ENCODE data around the gene PALLD.

Gene PALLD

DNA sequence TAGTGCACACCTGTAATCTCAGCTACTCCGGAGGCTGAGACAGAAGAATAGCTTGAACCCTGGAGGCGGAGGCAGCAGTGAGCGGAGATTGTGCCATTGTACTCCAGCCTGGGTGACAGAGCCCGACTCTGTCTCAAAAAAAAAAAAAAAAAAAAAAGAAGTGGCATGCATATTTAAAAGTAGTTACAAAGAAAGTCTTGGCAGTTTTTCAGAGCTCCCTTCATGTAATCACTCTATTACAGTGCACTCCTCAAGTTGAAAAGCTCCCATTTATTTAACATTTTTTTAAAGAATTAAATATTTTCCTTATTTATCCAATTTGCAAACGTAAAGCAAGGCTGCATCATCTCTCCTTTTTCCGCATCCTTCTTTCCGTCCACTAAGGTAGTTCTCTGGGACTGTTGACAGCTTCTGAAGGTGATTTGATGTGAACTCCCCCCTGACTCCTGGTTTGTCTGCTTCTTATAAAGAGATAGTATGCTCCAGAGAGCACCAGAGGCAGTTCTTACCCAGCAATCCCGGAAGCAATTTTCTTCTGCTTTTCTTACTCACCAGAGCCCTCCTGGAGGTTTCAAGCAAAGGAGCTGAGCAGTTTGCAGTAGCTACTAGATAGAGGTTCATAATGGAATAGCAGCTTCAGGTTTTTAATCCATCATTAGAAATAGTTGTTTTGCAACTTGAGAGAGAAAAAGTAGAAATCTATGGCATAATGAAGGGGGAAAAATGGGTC lies 151.0 kb downstream of the PALLD start:
- no peak for DNase-seq (ENCODE audit: low spot score)

GRCh38 chr4:168648494-168648893 lies 151.6 kb downstream of the PALLD start:
- DNase-seq (ENCODE audit: low spot score), result no peak

DNA sequence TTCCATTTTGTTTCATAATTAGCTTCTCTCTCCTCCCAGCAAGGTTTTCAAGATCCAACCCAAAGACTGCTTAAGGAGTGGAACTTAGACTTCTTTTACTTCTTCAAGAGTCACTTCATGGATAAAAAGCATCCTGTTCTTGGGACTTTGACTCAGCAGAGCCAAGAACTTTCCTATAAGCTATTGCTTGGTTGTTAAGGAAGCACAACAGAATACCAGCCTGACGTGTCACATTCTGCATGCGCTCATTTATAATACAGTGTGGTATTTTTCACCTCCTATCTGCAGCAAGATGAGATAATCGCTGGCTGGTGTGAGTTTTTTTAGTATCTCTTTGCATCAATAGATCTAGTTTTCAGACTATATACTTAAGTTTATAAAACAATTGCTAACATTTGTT lies 152.1 kb downstream of the PALLD start:
- no peak for DNase-seq (ENCODE audit: low spot score)

DNA sequence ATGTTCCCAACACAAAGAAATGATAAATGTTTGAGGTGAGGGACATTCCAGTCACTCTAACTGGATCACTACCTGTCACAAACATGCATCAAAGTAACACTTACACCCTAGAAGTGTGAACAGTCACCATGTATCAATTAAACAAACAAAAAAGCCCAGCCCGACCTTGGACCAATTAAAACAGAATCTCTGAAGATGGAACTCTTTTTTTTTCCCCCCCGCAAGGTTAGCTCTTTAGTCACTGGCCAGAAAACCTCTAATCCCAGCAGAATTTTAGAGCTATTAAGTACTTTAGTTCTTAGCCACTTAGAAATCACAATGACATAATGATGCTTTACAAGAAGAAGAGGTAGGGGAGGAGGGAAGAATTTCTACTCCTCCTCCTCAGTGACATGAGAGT lies 154.5 kb downstream of the PALLD start:
- no peak for DNase-seq (ENCODE audit: low spot score)

GRCh38 chr4:168651864-168652263 lies 155.0 kb downstream of the PALLD start:
- DNase-seq (ENCODE audit: low spot score), result no peak

- DNase-seq (ENCODE audit: low spot score), result no peak
These were observed 155.9 kb downstream of the PALLD start for GRCh38 chr4:168652755-168653154.

DNA sequence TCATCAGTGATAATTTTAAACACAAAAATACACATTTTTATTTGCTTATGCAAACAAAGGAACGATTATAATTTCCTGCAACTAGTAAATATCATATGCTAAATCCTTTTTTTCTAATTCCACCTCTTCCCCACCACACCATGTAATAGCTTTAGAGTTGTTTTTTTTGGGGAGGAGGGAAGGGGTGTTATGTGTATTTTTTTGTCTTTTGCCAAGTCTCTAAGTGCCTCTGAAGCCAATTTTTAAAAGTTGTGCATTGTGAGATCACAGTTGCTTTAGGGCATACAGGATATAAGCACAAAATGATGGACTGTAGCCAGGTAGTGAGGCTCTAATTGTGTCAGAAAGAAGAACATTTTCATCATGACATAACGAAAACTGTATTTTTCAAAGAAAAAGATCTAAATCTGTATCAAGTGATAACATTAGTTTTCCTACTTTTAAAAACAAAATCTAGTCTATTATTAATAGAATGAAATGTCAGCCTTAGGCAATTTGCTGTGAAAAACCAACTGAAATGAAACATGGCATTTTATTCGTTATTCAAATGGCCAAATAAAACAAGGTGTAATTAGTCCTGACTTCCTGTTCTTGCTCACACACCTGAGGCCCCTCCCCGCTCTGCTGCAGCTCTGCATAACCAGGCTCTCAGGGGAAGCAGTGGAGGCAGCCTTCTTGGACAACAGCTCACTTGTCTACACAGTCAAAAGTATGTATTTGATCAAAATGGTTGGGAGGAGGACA lies 157.4 kb downstream of the PALLD start:
- DNase-seq (ENCODE audit: low spot score), result no peak

DNA sequence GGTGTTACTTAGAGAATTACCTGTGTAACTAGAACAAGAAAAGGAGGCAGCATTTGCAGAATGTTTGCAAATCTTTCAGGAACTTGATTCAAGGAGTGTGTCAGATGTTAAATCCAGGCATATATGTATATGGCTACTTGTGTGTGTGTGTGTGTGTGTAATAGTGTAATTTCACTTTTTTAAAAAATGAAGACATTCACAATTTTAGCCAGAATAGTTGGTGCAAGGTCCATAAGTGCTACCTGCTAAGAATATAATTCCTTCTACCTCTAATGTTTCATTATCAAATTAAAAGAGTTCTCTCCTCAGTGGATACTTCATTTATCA lies 158.0 kb downstream of the PALLD start:
- no peak for DNase-seq (ENCODE audit: low spot score)

GRCh38 chr4:168655182-168655581 lies 158.3 kb downstream of the PALLD start:
- DNase-seq (ENCODE audit: low spot score), result no peak

DNA sequence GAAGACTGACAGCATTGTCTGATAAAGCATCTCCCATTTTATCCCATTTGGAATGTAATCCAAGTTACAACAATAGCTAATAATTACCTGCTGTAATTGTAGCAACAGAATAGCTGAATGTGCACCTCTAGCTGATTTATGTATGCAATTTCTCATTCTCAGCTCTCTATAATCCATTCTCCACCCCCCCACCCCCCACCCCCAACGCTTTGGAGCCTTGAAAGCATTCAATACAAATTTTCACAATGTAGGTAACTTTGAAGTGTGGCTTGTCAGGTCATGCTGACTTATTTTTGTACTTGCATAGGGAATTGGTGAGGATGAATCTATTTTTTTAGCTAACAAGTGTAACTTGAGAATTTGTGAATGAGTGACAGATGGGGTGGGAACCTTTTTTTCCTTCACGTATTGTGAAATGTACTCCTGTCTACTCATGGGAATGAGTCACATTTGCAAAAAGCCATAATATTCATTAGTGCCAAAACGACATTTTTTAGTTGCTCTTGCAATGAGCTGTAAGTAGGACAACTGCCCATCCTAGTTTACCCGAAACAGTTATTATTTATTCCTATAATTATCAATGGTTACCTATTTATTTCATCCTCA lies 159.3 kb downstream of the PALLD start:
- no peak for DNase-seq (ENCODE audit: low spot score)

DNA sequence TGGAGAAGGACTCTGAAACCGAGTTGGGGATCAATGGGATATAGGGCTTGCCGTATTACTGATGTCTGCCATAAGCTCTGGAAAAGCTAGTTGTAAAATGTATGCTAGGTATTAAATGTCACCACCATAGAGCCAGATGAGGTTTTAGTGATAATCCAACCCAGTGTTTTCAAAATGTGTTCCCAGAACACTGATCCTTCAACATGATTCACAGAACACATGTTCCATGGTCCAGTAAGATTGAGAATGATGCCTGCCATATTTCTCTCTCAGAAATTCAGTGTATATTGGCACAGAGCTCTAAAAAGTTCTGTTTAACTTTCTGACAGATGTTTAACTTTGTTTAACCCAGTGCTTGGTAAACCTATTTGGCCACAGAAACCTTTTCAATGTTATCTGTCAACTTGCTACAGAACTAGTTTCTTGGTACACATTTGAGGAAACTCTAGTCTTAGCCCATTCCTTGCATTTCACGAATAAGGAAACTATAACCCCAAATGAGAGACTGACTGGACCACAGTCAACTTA lies 160.2 kb downstream of the PALLD start:
- no peak for DNase-seq (ENCODE audit: low spot score)

DNA sequence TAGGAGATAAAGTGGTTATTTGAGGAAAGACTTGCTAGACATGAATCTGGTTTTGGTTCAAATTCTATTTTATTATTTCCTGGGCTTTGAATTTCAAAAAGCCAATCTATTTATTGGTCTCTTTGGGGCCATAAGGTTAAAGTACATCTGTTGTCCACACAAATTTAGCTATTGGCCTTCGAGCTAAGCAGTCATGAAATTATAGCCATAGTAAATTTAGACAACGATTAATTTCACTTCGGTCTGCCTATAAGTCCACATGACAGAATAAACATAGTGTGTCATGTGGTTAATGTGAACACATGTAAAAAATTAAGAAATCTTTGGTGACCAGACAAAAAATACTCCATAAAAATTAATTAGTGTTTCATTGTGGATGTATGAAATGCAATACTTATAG lies 161.9 kb downstream of the PALLD start:
- no peak for DNase-seq (ENCODE audit: low spot score)

GRCh38 chr4:168659741-168660465 lies 163.1 kb downstream of the PALLD start:
- DNase-seq (ENCODE audit: low spot score), result no peak

DNA sequence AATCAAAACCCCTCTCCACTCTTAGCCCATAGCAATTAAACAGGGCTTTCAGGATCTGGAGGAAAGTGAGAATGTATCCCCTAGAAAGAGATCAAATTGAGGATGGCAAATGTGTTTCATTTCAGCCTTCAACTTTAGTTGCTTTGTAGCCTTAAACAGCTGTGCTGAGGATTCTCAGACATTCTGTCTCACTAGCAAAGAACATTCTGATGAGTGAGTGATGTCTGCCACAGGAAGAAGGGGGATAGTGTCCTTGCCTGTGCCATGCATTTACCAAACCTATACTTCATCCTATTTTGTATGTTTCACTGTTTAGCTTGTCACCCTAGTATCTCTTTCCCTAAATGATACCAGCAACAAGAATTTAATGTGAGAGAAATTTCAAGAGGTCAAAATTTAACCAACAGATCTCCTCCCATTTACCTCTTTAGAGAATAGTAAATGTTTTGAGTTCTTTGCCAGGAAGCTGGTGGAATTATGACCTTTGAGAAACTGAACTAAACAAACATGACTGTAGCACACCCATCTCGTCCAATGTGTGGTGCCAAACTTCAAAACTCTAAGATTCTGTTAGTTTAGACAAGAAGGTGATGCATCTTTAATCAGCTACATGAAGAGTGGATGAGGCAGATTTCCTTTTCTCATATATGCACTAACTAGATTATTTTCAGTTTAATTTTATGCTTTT lies 165.6 kb downstream of the PALLD start:
- no peak for DNase-seq (ENCODE audit: low spot score)

GRCh38 chr4:168664242-168664891 lies 167.5 kb downstream of the PALLD start:
- DNase-seq (ENCODE audit: low spot score), result no peak

DNA sequence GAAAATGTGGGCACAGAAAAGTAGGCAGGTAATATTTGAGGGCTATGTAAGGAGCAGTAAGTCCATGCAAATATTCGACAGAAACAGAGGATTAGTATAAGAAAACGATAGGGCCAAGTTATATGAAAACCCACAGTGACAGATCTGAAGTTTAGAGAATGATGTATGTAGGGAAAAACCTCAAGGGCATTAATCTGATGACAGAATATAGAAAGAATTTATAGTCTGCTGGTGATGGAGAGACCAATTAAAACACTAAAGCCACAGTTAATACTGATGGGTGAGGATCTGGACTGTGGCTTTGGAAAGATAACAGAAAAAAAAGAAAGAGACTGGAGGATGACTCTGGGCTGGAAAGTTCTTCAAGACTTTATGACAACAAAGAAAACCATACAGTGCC lies 169.7 kb downstream of the PALLD start:
- no peak for DNase-seq (ENCODE audit: low spot score)

DNA sequence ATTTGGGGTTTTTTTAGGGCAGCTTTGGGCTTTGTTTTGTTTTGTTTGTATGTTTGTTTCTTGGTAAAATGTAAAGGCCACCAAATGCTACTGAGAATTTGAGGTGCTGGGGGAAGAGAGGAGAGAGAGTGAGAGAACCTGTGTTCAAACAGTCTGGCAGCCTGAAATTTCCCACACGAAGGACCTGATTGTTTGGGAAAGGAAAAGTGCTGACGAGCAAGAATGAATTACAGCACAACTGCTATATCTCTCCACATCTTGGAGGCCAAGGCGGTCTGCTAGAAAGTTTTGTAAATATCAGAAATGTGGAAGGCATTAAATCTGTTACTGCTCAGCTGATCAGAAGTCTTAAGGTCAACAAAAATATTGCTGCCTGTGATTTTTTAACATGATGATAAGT lies 170.5 kb downstream of the PALLD start:
- DNase-seq (ENCODE audit: low spot score), result no peak

DNA sequence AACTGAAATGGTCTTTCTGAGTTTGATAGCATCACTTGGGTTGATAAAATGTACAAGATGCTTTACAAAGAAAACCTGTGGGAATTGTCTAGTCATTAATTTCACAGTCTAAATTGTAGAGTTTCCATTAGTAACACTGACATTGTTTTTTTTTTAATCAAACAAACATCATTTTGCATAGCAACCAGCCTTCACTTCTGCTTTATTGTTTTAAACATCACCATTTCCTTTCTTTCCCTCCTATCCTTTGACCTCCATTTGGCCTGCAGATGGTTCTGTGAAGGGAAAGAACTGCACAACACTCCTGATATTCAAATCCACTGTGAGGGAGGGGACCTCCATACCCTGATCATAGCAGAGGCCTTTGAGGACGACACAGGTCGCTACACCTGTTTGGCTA lies 171.1 kb downstream of the PALLD start:
- no peak for DNase-seq (ENCODE audit: low spot score)

- no peak for DNase-seq (ENCODE audit: low spot score)
These were observed 176.6 kb downstream of the PALLD start for GRCh38 chr4:168673476-168673875.

GRCh38 chr4:168674077-168674747 lies 177.4 kb downstream of the PALLD start:
- DNase-seq (ENCODE audit: low spot score), result no peak

DNA sequence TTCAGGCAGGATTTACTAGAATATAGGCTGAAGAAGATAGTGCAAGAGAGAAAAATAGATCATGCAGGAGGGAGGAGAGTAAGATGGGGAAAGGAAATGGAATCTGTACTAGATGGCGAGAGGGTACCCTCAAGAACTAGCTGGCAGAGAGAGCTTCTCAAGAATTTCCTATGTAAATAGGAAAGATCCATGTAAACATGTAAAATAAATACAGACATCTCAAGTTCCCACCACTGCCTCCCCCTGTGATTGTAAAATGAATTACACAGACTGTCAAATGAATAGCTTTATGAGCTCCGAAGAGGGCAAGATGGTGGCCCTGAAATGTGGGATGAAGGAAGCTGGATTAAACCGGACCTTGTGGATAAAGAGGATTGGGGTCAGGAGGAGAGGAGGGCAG lies 178.0 kb downstream of the PALLD start:
- no peak for DNase-seq (ENCODE audit: low spot score)
